ENCODE results near the gene SERPIND1.
"Not testable (repeated sequence)": the region's sequence is repeated elsewhere in the genome, so short reads cannot be mapped to it uniquely, and the experiment has no call there.

Gene SERPIND1

DNA sequence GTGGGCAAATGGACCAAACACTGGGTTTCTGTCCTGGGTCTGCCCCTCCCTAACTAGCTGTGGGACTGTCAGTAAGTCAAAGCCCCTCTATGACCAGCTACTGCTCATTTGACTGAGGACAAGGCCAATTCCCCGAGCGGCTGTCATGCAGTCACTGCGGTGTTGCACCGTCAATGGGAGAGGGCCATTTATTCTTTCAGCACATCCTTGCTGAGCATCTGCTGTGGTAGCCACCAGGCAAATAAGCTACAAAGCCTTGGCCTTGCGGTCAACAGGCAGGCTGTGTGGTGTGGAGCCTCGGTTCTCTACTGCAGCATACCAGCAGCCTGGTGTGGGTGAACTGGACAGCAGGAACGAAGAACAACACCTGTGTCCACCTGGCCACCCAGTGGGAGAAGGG, 25.8 kb upstream of the SERPIND1 start:
- DNase-seq: no peak

DNA sequence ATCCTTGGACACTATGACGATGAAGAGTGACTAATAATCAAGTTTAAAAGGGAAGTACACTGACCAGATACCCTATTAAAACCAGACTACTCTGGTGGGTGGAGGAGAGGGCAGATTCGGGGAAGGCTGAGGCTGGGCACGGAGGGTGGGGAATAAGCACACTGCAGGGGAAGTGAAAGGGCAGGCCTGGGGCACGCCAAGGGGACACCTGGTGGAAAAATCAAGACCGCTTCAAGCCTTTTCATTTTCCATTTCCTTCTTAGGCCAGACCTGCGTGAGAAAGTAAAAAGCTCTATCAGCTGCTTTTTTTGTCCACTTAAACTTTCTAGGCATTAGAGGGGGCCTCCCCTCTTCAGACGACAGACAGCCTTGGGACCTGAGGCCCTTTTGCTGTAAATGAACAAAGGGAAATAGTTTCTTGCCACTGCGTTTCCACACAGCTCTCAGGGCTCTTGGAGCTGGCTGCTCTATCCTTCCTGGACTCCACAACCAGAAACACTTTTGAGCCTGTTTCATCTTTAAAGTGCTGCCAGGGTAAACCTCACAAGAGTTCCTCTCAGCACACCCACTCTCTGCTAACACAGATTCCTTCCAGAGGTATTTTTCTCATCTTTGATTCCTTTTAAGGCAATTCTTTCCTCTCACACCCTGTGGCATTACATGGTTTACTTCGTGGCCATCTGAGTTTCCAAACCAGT, 25.0 kb upstream of the SERPIND1 start:
- no peak for DNase-seq

DNA sequence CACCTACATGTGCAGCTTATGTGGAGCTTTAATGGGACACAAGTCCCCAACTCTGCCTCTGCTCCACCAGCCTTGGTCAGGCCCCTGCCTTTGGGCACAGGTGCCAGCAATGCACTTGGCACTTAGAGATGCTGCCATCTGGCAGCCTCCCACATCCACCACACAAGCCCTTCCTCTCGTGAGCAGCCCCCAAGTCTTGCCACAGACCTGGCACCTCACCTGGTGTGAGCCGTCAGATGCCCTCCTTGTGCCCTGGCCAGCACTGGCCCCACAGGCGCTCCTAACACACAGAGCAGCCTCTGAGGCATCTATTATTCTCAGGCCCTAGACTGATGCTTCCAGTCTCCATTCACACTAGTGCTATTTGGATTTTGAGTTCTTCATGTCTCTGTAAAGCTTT, 24.5 kb upstream of the SERPIND1 start:
- no peak for DNase-seq

DNA sequence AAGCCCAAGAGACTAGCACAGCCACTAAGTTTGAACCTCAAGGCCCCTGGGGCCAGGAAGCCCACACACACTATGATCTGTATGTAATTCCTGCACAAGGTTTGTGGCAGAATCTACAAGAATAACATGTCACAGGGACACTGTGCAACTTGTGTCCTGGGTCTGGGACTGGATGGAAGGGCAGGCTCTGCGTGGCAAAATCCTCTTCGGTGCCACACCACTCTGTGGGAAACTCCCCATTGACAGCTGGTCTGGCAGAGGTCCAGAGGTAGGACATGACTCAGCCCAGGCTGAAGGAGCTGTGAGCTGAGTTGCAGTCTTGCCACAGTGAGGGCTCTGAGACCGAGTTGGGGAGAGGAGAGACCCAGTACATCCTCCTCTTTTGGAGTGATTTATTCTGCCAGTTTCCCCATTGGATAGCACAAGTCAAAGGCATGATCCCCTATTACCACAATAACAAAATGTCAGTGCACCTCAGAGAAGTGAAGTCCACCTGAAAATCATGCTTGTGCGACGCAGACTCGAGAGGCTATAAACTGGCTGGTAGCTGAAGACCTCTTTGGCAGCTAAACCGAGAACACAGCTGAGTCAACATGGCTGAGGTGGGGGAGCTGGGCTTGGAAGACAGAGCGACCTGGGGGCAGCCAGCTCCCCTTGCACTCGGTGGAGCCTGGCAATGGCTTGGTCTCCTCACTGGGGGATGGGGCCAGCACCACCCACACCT, 23.3 kb upstream of the SERPIND1 start:
- no peak for DNase-seq

DNA sequence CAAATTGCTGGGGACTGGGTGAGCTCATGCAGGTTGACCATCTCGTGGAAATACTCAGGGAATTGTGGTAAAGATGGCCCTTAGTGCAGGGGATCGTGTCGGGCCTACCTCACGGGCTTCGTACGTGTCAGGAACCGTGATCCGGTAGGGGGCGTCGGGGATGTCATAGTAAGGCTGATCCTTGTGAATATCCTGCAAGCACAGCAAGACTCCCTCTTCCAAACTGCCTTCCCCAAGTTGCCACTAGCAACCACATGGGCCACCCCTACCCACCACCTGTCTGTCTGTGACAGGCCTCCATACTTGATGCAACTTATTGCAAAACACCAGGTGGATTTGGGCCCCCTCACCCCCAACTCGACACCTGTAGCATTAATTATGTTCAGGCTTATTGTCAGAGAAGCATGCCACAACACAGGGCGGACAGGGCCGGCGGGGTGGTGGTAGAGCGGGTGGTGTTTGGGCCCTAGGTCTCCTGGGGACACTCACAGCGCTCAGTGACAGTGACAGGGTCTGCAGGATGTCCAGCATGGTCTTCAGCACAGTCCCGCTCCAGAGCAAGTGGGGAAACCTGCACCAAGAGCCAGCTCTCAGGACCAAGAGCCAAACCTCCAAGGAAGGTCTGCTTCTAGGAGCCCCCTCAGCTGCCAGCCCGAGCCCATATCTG, 22.6 kb upstream of the SERPIND1 start:
- no peak for DNase-seq

DNA sequence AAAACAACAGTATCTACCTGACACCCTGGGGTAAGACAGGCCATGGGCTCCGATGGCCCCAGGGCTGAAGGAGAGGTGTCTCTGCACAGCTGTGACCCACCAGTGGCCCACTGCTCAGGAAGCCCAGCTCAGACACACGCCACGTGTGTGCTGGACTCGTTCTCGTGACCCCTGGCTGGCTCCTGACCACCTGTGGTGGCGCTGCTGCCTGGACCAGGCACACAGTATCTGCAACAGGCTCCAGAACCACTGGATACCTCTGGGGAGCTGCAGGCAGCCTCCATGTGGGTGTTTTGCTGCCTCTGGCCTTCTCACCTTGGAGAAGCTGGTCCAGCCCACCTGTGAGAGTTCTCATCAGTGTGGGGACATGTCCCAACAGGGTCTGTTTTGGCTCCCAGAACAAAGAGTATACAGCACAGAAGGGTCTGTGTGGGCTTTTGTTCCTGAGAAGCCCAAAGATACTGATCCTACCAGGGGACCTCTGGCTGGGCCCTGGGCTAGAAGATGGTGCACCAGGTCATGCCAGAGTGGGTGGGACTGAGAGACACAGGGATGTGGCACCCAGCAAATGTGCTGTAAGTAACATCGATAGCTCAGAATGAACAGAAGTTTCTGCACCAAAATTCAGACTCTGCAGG, 21.7 kb upstream of the SERPIND1 start:
- no peak for DNase-seq

DNA sequence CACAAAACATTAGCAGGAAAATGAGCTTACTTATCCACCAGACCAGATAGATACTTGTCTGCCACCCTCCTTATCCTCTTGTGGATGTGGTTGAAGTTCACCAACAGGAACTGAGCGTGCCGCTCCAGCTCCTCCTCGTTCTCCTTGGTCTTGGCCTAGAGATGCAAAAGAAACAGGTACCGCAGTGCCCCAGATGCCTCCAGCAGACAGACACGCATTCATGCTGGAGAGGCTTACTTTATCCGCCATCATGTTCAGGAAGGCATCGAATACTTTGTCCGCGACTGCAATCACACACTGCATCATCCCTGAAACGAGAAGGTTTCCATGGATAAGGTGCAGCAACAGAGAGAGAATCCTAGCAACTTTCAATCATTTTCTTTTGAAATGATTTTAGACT, 21.0 kb upstream of the SERPIND1 start:
- no peak for DNase-seq

DNA sequence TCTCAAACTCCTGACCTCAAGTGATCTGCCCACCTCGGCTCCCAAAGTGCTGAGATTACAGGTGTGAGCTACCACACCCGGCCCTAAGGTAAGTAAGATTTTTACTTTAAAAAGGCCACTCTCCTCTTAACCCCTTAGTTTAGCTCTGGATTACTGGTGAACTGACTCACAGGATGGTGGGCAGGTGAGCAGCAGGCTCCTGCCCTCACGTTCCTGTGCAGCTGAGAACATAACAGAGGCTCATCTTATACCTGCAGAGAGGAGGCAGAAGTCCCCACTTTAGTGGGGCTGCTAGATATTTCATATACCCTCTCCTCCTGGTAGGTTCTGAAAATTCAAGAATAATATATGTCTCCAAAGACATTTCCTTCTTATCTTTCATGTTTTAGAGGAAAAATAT, 17.1 kb upstream of the SERPIND1 start:
- DNase-seq: no peak

DNA sequence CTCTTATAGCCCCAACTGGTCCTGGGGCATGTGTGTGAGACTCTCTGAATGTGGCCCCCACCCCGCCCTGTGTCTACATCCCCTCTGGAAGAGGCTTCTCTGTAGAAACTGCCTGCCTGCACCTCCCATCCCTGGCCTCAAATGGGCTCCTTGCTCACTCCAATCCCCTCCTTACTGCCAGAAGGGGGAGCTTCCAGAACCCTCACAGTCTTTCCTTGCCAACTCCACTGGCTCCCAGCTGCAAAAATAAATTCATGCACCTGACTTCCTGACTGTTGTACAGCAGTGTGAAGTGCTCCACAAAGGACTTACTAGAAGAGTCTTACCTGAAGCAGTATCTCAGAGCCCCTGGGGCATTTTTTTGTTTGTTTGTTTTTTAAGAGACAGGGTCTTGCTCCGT, 15.2 kb upstream of the SERPIND1 start:
- peak; percentile 11 for DNase-seq

DNA sequence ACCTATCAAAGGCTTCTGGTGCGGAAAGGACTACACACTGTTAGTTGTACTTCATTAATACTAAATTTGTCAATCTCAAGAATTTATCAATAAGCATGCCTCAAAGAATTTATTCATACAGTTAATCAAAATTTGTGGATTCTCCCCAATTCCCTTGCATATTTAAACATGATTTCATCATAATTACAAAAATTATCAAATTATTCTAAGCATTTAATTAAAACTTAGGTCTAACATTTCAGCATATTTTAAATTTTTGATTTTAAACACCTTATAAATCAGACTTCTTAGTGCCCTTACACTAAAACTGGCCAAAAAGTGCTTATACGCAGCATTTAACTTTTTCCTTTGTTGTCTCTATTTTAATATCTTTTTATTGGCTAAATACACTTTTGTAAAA, 13.8 kb upstream of the SERPIND1 start:
- DNase-seq: no peak

DNA sequence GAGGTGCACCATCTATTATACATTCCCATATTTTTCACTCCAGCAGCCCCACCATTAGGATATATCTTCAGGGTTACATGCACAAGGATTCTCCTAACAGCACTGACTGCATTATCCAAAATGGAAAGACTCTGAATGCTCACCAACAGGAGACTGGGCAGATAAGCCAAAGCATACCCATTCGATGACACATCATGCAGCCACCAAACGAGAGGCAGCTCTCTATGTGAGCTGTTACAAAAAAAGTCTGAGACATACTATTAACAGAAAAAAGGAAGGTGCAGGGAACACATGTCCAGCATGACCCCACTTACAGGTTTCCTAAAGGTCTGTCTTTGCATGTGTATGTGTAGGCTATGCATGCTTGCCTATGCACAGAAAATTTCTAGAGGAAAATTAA, 12.4 kb upstream of the SERPIND1 start:
- no peak for DNase-seq

DNA sequence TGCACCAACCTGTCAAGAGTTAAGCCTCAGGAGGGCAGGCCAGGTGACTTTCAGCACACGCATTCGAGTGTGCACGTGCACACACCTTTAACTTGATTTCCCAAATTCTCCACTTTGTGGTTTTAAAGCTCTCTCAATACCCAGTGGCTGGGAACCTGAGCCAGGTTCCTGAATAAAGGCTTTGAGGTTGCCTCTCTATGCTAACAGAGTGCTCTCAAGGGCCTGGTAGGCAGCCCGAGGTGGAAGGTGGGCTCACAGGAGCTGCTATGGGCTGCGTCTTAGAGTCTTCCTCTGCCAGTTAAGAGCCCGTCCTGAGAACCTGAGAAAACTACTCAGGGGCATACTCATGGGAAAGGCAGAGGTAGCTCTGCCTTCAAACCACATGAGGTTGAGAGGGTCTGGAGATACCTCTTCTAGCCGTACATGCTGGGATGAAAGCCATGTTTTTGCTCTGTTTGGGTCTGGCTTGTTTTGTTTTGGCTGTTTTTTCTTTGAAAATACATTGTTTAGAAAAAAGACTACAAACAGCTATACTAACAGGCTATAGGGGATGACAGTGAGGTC, 11.6 kb upstream of the SERPIND1 start:
- DNase-seq: no peak

DNA sequence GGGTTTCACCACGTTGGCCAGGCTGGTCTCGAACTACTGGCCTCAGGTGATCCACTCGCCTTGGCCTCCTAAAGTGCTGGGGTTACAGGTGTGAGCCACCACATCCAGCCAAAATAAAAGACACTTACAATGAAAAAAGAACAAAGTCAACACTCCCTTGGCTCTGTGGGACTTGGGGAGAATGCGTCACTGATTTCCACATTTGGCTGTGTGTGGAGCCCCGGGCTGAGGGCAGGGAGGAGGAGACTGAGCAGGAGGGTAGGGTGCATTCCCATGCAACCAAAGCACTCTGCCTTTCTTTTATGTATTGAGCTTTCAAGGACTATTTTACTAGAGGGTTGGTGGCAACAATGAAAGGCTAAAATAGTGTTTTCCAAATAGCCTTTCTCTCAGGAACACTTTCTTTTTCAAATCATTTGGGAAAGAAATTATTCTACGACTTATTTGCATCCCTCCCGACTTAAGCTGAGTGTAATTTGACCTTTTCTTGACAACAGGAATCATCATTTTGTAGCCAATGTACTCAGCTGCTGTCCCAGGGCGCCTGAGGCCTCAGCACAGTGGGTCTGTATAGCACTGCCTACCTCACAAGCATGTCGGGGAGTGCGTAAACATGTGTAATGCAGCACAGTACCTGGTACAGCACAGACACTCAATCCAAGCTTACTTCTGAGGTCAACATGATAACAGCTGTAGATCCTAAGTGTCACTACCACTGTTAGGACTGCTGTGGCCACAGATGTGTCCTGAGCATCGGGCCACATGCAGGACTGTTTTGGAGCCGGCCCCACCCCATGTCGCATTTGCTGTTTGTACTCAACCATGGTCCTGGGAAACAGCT, 10.1 kb upstream of the SERPIND1 start:
- DNase-seq: no peak

DNA sequence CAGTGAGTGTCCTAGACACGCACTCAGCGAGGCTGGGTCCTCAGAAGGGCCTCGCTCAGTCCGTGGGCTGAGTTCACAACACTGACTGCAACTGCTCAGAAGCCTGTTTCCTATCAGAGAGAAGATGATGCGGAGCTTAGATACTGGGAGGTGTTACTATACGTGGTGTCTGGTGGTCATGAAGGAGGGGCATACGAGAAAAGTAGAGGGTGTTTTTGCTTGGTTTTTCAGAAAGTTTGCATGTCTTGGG, 9.5 kb upstream of the SERPIND1 start:
- no peak for DNase-seq

DNA sequence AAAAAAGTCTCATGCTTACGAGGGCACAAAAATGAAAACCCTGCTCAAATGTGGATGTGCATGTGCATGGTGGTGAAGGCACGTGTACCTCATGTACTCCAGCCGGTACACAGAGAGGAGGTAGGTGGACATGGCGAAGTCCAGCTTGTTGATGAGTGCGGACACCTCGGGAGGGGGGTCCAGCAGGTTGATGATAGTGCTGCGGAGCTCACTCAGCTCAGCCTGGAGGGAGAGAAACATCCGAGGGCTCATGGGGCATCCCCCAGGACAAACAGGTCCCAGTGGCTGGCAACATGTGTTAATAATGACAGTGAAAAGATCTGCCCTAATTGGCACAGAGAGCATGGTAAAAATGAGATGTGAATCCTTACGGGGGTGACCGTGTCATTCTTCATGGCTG, 9.2 kb upstream of the SERPIND1 start:
- no peak for DNase-seq

DNA sequence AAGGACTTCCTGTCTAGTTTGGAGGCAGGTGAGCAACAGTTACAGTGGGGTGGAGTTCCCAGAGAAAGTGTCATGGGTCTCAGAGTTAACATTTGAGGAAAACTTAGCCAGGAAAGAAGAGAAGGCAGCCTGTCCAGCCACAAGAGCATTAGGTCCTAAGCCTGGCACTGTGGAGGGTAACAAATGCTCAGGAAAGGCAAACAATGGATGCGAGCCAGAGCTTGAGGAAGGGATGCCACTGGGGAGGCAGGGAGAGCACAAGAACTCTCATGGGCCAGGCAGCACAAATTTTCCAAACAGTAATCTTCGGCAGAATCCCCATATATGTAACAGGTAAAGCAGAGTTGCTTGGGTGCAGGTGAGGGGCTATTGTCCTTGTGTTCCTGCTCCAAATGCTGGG, 8.0 kb upstream of the SERPIND1 start:
- DNase-seq: no peak

DNA sequence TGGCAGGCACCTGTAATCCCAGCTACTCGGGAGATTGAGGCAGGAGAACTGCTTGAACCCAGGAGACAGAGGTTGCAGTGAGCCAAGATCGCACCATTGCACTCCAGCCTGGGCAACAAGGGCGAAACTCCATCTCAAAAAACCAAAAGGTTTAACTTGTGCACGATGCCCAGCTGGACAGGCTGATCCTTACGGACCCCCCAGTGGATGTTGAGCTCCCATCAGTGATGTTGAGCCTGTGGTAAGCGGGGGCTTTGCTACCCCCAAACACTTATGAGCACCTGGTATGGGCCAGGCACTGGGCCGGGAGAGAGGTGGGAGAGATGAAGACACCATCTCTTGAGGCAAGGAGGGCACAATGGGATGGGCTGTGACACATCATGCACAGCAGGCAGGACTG, 7.4 kb upstream of the SERPIND1 start:
- DNase-seq: no peak

DNA sequence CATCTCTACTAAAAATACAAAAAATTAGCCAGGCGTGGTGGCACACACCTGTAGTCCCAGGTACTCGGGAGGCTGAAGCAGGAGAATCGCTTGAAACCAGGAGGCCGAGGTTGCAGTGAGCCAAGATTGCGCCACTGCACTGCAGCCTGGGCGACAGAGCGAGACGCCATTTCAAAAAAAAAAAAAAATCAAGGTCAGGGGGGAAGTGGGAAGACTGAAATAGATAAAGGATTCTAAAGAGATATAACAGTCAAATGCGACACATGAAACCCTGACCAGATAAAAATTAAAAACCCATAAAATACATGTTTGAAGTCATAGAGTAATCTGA, 4.5 kb upstream of the SERPIND1 start:
- not testable (repeated sequence) for DNase-seq

DNA sequence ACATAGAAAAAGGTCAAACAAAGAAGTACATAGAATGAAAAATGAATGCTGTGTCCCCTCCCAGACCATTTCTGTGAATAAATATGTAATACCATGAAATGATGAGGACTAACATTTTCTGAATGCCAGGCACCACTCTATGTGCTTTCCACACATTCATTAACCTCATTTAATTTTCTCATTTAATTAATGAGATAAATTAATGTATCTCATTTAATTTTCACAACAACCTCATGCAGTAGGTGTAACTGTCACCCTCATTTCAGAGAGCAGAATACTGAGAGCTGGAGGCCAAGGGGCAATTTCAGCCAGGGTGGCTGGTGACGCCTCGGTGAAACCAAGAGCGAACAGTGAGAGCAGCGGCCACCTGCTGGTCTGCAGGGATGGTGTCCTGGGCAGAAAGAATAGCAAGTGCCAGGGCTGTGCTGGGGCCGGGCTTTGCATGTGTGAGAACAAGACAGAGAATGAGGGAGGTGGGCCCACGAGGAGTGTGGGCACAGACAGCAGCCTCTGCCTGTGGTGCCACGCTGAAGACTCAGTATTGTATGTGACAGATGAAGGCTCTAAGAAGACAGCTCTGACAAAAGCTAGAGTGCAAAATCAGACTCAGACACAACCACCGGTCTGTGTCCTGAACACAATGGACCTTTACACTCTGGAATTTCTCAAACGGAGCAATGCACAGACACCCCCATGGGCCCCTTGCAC, 1.8 kb upstream of the SERPIND1 start:
- DNase-seq: no peak

DNA sequence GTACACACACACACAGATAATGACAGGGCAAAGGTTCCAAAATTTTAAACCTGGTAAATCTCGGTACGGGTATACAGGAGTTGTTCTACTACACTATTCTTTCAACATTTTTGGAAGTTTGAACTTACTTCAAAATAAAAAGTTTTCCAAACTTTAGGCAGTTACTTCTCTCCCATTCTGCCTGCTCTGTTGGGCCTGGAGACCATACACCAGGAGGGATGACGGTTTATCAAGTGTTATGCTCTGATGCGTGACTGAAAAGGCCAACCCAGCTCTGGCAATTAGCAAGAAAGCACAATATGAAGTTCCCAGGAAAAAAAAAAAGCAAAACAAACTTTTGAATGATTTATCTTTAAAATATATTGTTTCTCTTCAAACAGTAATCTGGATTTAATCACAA, 969 bp downstream of the SERPIND1 start:
- no peak for DNase-seq

DNA sequence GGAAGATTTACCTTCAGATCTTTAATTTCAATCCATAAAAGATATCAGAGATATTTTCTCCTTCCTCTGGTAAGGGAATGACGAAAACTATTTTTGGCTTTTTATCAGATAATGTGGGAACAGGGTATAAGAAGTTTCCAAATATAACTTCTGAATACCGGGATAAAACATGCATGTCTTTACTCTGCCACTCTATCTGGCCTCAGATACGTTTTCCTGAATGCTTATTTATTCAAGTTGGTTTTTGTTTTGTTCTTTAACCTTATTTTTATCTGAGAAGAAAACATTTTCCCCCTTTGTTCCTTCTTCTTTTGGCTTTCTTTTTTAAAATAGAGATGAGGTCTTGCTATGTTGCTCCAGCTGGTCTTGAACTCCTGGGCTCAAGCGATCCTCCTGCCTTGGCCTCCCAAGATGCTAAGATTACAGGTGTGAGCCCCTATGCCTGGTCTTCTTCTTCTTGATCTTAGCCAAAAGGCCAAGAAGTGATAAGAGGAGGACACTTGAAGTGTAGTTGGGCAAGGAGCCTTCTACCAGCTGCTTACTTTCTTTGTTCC, 1.5 kb downstream of the SERPIND1 start:
- no peak for DNase-seq

Data from NCI-H1436 (cell line).